Lung (tissue), 12 donors: ENCODE results near the gene RNF220. TPM values are rescaled to one million over a fixed set of nuclear protein-coding genes. Genes with fewer than 3 reads are reported as not detected.

Experiments
- ATAC-seq: fragments of 200-7000 bp; cut with Tn5 transposase; one replicate; pipeline ENCODE4 v1.9.1; 2020; ENCODE audit warnings: moderate number of reproducible peaks; ENCODE audit not compliant: insufficient read depth, low FRiP score
- DNase-seq, 3 donors: peaks; one replicate each; pipeline ENCODE4 v3.0.0-alpha.2; 2013 to 2017
- H3K27ac ChIP-seq, 2 donors: one replicate each; pipeline ENCODE4 v1.5.1; 2013; ENCODE audit warnings: mild to moderate bottlenecking in 2 of 2, moderate library complexity in 2 of 2, control low read depth in 1 of 2, inconsistent platforms in 1 of 2, low read depth in 1 of 2, low read length in 1 of 2
- H3K27me3 ChIP-seq, 3 donors: one replicate each; pipeline ENCODE4 v1.5.1; 2013; ENCODE audit warnings: low read length in 2 of 3; ENCODE audit not compliant: control insufficient read depth in 3 of 3, insufficient read depth in 3 of 3
- H3K36me3 ChIP-seq, 4 donors: one replicate each; pipeline ENCODE4 v1.5.1; 2013; ENCODE audit warnings: low read length in 4 of 4, mild to moderate bottlenecking in 1 of 4, moderate library complexity in 1 of 4; ENCODE audit not compliant: control insufficient read depth in 4 of 4, insufficient read depth in 4 of 4
- H3K4me1 ChIP-seq, 5 donors: one replicate each; pipeline ENCODE4 v1.5.1; 2013; ENCODE audit warnings: low read length in 5 of 5, mild to moderate bottlenecking in 2 of 5, moderate library complexity in 1 of 5; ENCODE audit not compliant: control insufficient read depth in 5 of 5, insufficient read depth in 5 of 5
- H3K4me3 ChIP-seq: one replicate; pipeline ENCODE4 v1.5.1; 2013; ENCODE audit warnings: mild to moderate bottlenecking, control low read depth, moderate library complexity
- H3K9ac ChIP-seq, 2 donors: one replicate each; pipeline ENCODE4 v1.5.1; 2013; ENCODE audit warnings: low read length in 2 of 2, control low read depth in 1 of 2; ENCODE audit not compliant: insufficient read depth in 1 of 2
- H3K9me3 ChIP-seq, 4 donors: one replicate each; pipeline ENCODE4 v1.5.1; 2013; ENCODE audit warnings: low read length in 3 of 4, mild to moderate bottlenecking in 1 of 4, moderate library complexity in 1 of 4; ENCODE audit not compliant: control insufficient read depth in 4 of 4, insufficient read depth in 3 of 4
- WGBS, 2 donors: extraction: QIAGEN DNeasy Blood & Tissue Kit; methylation state at CpG; one replicate each; pipeline ENCODE4 v1.1.7; 2013; 5-methylcytosine and 5-hydroxymethylcytosine counted together
- polyA plus RNA-seq, 2 donors: library from polyadenylated mRNA; stranded (reverse); fragments of 200-250 nt; gene quantifications; one replicate each; pipeline ENCODE4 v1.2.1, GENCODE V29; 2013
- total RNA-seq, 2 donors: library from RNA; depleted of rRNA in 1 of 2; stranded (reverse); fragments of >200 nt in 1 of 2; gene quantifications; one replicate each; pipeline ENCODE4 v1.2.1, GENCODE V29; 2014 to 2021
- TF ChIP-seq, protein P1 (sequence below): IDR thresholded peaks from 2 replicates; pipeline ENCODE4 v1.5.1; 2012; ENCODE audit warnings: mild to moderate bottlenecking; ENCODE audit errors: control extremely low read depth, extremely low read depth
- donor health status: control.
- donor health status: control.
- donor health status: Bipolar disorder and iron deficiency.
- donor health status: healthy.
- donor health status: DM: yes; HTN: yes; CAD: no.

Gene RNF220
- total and polyA plus RNA-seq, 4 donors = 44.9 to 75.8 (median 69.5) TPM

DNA sequence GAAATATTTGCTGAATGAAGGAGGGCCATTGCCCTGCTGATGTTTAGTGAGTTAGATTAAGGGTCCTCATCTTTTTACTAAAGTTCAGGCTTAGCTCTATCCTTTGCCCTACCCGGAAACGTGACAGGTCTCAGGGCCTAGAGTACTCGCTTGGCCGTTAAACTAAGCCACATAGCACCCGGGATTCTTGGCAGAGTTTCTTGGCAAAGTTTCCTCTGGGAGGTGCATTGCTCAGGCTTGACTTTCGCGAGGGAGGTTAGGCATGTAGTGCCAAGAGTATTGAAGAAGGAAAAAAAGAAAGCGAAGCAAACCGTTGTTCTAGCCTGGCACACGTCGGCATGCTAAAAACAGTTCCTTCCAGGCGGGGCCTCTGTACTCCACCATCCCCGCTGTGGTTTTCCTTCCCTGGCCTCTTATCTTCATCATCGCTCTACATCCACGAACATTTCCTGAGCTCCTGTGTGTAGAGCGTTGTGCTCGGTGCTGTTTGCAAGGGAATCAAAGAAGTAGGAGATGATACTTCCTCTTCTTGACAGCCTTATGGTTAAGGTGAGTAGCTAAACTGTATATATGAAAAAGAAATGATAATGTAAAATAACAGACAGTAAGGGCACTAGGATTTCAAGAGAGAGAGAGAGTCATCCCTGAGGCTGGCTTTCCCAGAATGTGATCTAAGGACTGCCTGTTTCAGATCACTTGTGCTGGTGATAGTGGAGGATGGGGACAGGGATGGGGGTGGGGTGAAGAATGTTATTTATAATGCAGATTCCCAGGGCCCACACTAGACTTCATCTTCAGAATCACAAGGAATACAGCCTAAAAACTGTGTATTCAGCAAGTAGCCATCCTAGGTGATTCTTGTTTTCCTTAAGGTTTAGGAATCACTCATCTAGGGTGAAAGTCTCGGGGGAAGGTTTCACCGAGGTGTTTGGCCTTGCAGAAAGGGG lies 18.8 kb downstream of the RNF220 start:
- WGBS, 2 donors = 6 to 12% methylated on average over 19 of the region's 19 CpGs
- Histone ChIP-seq H3K27ac (peak overlapping the region in 1 of 2 donors; percentile 24), H3K4me3 (no peak overlapping the region), H3K27me3 (peaks cover 4 to 64% (median 38%) of the 10 kb centered on the region in 3 donors), H3K9ac (no peak overlapping the region), H3K9me3 (no peaks in the 10 kb centered on the region), H3K4me1 (peaks cover 1 to 25% (median 9%) of the 10 kb centered on the region in 5 donors), H3K36me3 (no peaks in the 10 kb centered on the region)
- TF ChIP-seq, protein P1, sequence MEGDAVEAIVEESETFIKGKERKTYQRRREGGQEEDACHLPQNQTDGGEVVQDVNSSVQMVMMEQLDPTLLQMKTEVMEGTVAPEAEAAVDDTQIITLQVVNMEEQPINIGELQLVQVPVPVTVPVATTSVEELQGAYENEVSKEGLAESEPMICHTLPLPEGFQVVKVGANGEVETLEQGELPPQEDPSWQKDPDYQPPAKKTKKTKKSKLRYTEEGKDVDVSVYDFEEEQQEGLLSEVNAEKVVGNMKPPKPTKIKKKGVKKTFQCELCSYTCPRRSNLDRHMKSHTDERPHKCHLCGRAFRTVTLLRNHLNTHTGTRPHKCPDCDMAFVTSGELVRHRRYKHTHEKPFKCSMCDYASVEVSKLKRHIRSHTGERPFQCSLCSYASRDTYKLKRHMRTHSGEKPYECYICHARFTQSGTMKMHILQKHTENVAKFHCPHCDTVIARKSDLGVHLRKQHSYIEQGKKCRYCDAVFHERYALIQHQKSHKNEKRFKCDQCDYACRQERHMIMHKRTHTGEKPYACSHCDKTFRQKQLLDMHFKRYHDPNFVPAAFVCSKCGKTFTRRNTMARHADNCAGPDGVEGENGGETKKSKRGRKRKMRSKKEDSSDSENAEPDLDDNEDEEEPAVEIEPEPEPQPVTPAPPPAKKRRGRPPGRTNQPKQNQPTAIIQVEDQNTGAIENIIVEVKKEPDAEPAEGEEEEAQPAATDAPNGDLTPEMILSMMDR = no peak
- peak; percentile 84 for ATAC-seq
- DNase-seq = peak; percentile 77 to 88 (median 81)

- H3K4me1 ChIP-seq = peaks cover 1 to 26% (median 9%) of the 10 kb centered on the region in 5 donors
- H3K27ac ChIP-seq = no peak overlapping the region
- WGBS, 2 donors = 40 to 57% methylated on average over 9 of the region's 9 CpGs
- no peaks in the 10 kb centered on the region for H3K36me3 ChIP-seq
- no peak overlapping the region for H3K9ac ChIP-seq
- no peak overlapping the region for H3K4me3 ChIP-seq
- H3K27me3 ChIP-seq = peaks cover 4 to 63% (median 35%) of the 10 kb centered on the region in 3 donors
- ATAC-seq (no peak), DNase-seq (no peak)
- no peaks in the 10 kb centered on the region for H3K9me3 ChIP-seq
- TF ChIP-seq, protein P1 = no peak
Observed at GRCh38 chr1:44424747-44425146, 19.7 kb downstream of the RNF220 start.

DNA sequence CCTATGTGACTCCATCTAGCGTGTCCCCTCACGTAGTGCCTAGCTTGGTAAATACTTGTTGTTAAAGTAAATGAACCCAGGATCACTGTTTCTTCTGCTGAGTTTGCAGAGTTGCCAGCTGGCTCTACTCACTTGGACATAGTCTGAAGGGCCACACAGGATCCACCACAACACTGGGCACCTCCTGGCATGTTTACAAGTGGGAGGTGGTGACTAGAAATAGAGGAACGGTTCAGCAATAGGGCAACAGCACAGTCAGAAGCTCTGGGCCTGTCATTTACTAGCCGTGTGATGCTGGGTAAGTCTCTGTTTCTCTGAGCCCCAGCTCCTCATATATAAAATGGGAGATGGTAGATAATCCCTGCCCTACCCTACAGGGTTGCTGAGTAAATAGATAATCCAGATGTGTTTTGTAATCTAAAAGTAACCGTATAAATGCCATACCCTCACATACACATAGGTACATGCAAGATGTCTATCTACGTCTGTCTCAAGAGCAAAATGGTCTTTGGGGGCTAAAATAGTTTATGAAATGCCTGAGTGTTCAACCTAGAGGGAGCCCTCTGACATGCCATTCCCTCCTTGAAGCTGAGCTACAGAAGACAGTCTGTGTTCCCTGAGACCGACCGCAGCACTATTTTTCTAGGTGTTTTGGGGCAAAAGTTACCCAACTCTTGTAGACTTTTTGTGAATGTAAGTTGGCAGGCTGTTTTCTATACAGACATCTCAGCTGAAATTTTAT lies 20.5 kb downstream of the RNF220 start:
- H3K36me3 ChIP-seq = no peaks in the 10 kb centered on the region
- H3K27me3 ChIP-seq = peaks cover 4 to 55% (median 27%) of the 10 kb centered on the region in 3 donors
- no peak overlapping the region for H3K9ac ChIP-seq
- TF ChIP-seq, protein P1 = no peak
- ATAC-seq (no peak), DNase-seq (no peak)
- no peak overlapping the region for H3K27ac ChIP-seq
- 61 to 67% methylated on average over 8 of the region's 8 CpGs for WGBS, 2 donors
- H3K4me1 ChIP-seq = peaks cover 1 to 26% (median 9%) of the 10 kb centered on the region in 5 donors
- H3K9me3 ChIP-seq = no peaks in the 10 kb centered on the region
- no peak overlapping the region for H3K4me3 ChIP-seq
